Smooth muscle cell (in vitro differentiated cells): ENCODE results near the gene SHISA9. TPM values are rescaled to one million over a fixed set of nuclear protein-coding genes. Genes with fewer than 3 reads are reported as not detected.

Experiments
- DNase-seq: peaks from one replicate; lab custom pipeline; 2025; ENCODE audit not compliant: unreplicated experiment; lab: John Stamatoyannopoulos, UW
- H2AFZ ChIP-seq: fragments of 200-600 bp; sonication (generic); 2 replicates; pipeline ENCODE4 v1.6.0; 2016; ENCODE audit warnings: antibody characterized with exemption, low read depth, mild to moderate bottlenecking
- H3F3A ChIP-seq: fragments of 200-600 bp; sonication (generic); 2 replicates; pipeline ENCODE4 v1.6.0; 2017; ENCODE audit warnings: antibody characterized with exemption, low read depth
- H3K27ac ChIP-seq: fragments of 200-600 bp; sonication (generic); 2 replicates; pipeline ENCODE4 v1.5.1; 2016; ENCODE audit warnings: low read depth, mild to moderate bottlenecking
- H3K27me3 ChIP-seq: fragments of 200-600 bp; sonication (generic); 2 replicates; pipeline ENCODE4 v1.6.1; 2016; ENCODE audit warnings: low read depth, mild to moderate bottlenecking
- H3K36me3 ChIP-seq: fragments of 200-600 bp; sonication (generic); 2 replicates; pipeline ENCODE4 v1.5.1; 2016; ENCODE audit warnings: low read depth
- H3K4me1 ChIP-seq: fragments of 200-600 bp; sonication (generic); 2 replicates; pipeline ENCODE4 v1.5.1; 2016; ENCODE audit warnings: low read depth
- H3K4me2 ChIP-seq: fragments of 200-600 bp; sonication (generic); 2 replicates; pipeline ENCODE4 v1.6.0; 2016; ENCODE audit warnings: mild to moderate bottlenecking
- H3K4me3 ChIP-seq: fragments of 200-600 bp; sonication (generic); 2 replicates; pipeline ENCODE4 v1.5.1; 2016; ENCODE audit warnings: mild to moderate bottlenecking
- H3K79me2 ChIP-seq: fragments of 200-600 bp; sonication (generic); 2 replicates; pipeline ENCODE4 v1.6.0; 2016; ENCODE audit warnings: low read depth, mild to moderate bottlenecking
- H3K9ac ChIP-seq: fragments of 200-600 bp; sonication (generic); 2 replicates; pipeline ENCODE4 v1.6.0; 2016; ENCODE audit warnings: low read depth
- H3K9me3 ChIP-seq: fragments of 200-600 bp; sonication (generic); replicated peaks from 2 replicates; pipeline ENCODE4 v1.5.1; 2016; ENCODE audit warnings: low read depth
- H4K20me1 ChIP-seq: fragments of 200-600 bp; sonication (generic); 2 replicates; pipeline ENCODE4 v1.6.0; 2016; ENCODE audit warnings: low read depth
- WGBS: methylation state at CpG from one replicate; pipeline ENCODE4 v1.1.7; 2016; ENCODE audit warnings: low lambda C conversion rate; 5-methylcytosine and 5-hydroxymethylcytosine counted together
- polyA plus RNA-seq: library from polyadenylated mRNA; unstranded; fragments of >200 nt; fragmentation: Nextera tagmentation; extraction: Ambion mirVana; gene quantifications from 2 replicates; pipeline ENCODE4 v1.2.1, GENCODE V29; 2016
- total RNA-seq: library from RNA; depleted of rRNA; stranded (reverse); fragments of >200 nt; gene quantifications from 2 replicates; pipeline ENCODE4 v1.2.3, GENCODE V29; 2014
- TF ChIP-seq, protein P1 (sequence below): fragments of 200-600 bp; sonication (generic); IDR thresholded peaks from 2 replicates; pipeline ENCODE4 v1.5.1; 2017; ENCODE audit warnings: borderline replicate concordance, mild to moderate bottlenecking, antibody characterized with exemption; ENCODE audit not compliant: insufficient read depth, poor library complexity, severe bottlenecking

The SHISA9 gene
- total and polyA plus RNA-seq, 2 experiments from 2014 or later = 0.09 TPM; not detected in 1

GRCh38 chr16:12862941-12863340 lies 38.5 kb upstream of the SHISA9 start:
- Histone ChIP-seq H3K27ac (no peak overlapping the region), H3K27me3 (no peaks in the 10 kb centered on the region), H2AFZ (no peak overlapping the region), H3K4me2 (no peak overlapping the region), H3K4me3 (no peak overlapping the region), H3K9ac (no peak overlapping the region), H4K20me1 (no peaks in the 10 kb centered on the region), H3K36me3 (no peaks in the 10 kb centered on the region), H3K4me1 (no peaks in the 10 kb centered on the region), H3F3A (no peaks in the 10 kb centered on the region), H3K79me2 (no peaks in the 10 kb centered on the region), H3K9me3 (no peaks in the 10 kb centered on the region)
- TF ChIP-seq, protein P1, sequence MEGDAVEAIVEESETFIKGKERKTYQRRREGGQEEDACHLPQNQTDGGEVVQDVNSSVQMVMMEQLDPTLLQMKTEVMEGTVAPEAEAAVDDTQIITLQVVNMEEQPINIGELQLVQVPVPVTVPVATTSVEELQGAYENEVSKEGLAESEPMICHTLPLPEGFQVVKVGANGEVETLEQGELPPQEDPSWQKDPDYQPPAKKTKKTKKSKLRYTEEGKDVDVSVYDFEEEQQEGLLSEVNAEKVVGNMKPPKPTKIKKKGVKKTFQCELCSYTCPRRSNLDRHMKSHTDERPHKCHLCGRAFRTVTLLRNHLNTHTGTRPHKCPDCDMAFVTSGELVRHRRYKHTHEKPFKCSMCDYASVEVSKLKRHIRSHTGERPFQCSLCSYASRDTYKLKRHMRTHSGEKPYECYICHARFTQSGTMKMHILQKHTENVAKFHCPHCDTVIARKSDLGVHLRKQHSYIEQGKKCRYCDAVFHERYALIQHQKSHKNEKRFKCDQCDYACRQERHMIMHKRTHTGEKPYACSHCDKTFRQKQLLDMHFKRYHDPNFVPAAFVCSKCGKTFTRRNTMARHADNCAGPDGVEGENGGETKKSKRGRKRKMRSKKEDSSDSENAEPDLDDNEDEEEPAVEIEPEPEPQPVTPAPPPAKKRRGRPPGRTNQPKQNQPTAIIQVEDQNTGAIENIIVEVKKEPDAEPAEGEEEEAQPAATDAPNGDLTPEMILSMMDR = no peak
- no peak for DNase-seq
- WGBS = 85% methylated on average over 5 of the region's 5 CpGs

- Histone ChIP-seq H2AFZ (no peak overlapping the region), H3K79me2 (no peaks in the 10 kb centered on the region), H3K4me1 (no peaks in the 10 kb centered on the region), H3K9me3 (no peaks in the 10 kb centered on the region), H3K4me3 (no peak overlapping the region), H3K36me3 (no peaks in the 10 kb centered on the region), H3K27me3 (no peaks in the 10 kb centered on the region), H3K9ac (no peak overlapping the region), H4K20me1 (no peaks in the 10 kb centered on the region), H3K27ac (no peak overlapping the region), H3F3A (no peaks in the 10 kb centered on the region), H3K4me2 (no peak overlapping the region)
- DNase-seq = no peak
- 84% methylated on average over 3 of the region's 3 CpGs for WGBS
- TF ChIP-seq, protein P1 = no peak
These were observed 34.3 kb upstream of the SHISA9 start for GRCh38 chr16:12866981-12867551.

- Histone ChIP-seq H2AFZ (no peak overlapping the region), H3F3A (no peaks in the 10 kb centered on the region), H3K9ac (no peak overlapping the region), H3K4me2 (no peak overlapping the region), H4K20me1 (no peaks in the 10 kb centered on the region), H3K27me3 (no peaks in the 10 kb centered on the region), H3K4me3 (no peak overlapping the region), H3K9me3 (no peaks in the 10 kb centered on the region), H3K4me1 (no peaks in the 10 kb centered on the region), H3K27ac (no peak overlapping the region), H3K36me3 (no peaks in the 10 kb centered on the region), H3K79me2 (no peaks in the 10 kb centered on the region)
- DNase-seq = no peak
- TF ChIP-seq, protein P1 = no peak
- 37% methylated on average over 3 of the region's 3 CpGs for WGBS
These were observed 33.2 kb upstream of the SHISA9 start for GRCh38 chr16:12868169-12868568.

DNA sequence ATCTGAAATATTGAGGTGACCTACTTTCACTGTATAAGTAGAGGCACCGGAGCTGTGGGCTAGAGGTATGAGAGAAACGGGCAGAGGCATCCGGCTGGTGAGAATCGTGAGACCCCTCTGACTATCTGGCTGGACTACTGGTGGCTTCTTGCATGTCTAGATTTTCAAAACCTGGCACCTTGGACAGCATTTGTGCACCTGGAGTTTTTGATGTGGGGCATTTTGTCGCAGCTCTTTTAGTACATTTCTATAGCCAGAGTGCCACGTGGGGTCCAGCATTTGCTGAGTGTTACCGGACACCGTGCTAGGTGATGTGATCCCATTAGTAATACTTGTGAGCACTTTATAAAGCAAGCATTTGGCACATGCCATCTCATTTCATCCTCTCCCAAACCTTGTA lies 32.6 kb upstream of the SHISA9 start:
- Histone ChIP-seq H3K36me3 (no peaks in the 10 kb centered on the region), H3K4me3 (no peak overlapping the region), H3K9ac (no peak overlapping the region), H3K4me1 (no peaks in the 10 kb centered on the region), H3K79me2 (no peaks in the 10 kb centered on the region), H4K20me1 (no peaks in the 10 kb centered on the region), H3K27me3 (no peaks in the 10 kb centered on the region), H3K9me3 (no peaks in the 10 kb centered on the region), H2AFZ (no peak overlapping the region), H3K27ac (no peak overlapping the region), H3K4me2 (no peak overlapping the region), H3F3A (no peaks in the 10 kb centered on the region)
- WGBS = 93% methylated on average over 8 of the region's 8 CpGs
- DNase-seq = no peak
- TF ChIP-seq, protein P1 = no peak
